Adrenal gland (tissue), 12 donors: ENCODE results near the gene ABCA8. TPM values are rescaled to one million over a fixed set of nuclear protein-coding genes. Genes with fewer than 3 reads are reported as not detected.

ENCODE experiments used
- DNase-seq, 7 donors: peaks; one replicate each; pipeline ENCODE4 v3.0.0-alpha.2; 2019 to 2020
- H3K27ac ChIP-seq, 5 donors: fragments of 200-600 bp; sonication (generic) in 4 of 5; 1 replicate in 3 of 5; 2 replicates in 2 of 5; pipeline versions ENCODE4 v1.5.1 to v1.8.0; 2016 to 2020; ENCODE audit warnings: mild to moderate bottlenecking in 1 of 5
- H3K27me3 ChIP-seq: fragments of 200-600 bp; 2 replicates; pipeline ENCODE4 v1.8.0; 2021
- H3K36me3 ChIP-seq, 2 donors: fragments of 200-600 bp; replicated peaks in 1 of 2; 1 replicate in 1 of 2; 2 replicates in 1 of 2; pipeline versions ENCODE4 v1.5.1 to v1.8.0; 2018 to 2022
- H3K4me1 ChIP-seq, 2 donors: fragments of 200-600 bp; replicated peaks in 1 of 2; 1 replicate in 1 of 2; 2 replicates in 1 of 2; pipeline versions ENCODE4 v1.5.1 to v1.8.0; 2018 to 2021
- H3K4me3 ChIP-seq, 4 donors: fragments of 200-600 bp; sonication (generic) in 3 of 4; one replicate each; pipeline ENCODE4 v1.5.1; 2016 to 2018
- H3K9me3 ChIP-seq, 3 donors: fragments of 200-600 bp; sonication (generic) in 1 of 3; replicated peaks in 1 of 3; 1 replicate in 2 of 3; 2 replicates in 1 of 3; pipeline versions ENCODE4 v1.5.1 to v1.8.0; 2016 to 2021
- POLR2A ChIP-seq, 2 donors: fragments of 450-650 bp; IDR thresholded peaks; one replicate each; pipeline ENCODE4 v1.6.1; 2017; ENCODE audit warnings: antibody characterized with exemption in 2 of 2, mild to moderate bottlenecking in 2 of 2, moderate library complexity in 1 of 2
- WGBS, 4 donors: extraction: QIAGEN DNeasy Blood & Tissue Kit in 2 of 4; methylation state at CpG; one replicate each; pipeline versions ENCODE4 v1.1.5 to v1.1.7; 2013 to 2017; 5-methylcytosine and 5-hydroxymethylcytosine counted together
- intact Hi-C, 2 donors: fragments of 100-400 bp; cut with DNase I; formaldehyde crosslinking; loops; one replicate each; pipeline versions ENCODE4 v1.14.1 to v1.15.0; 2022 to 2023
- polyA plus RNA-seq, 3 donors: library from polyadenylated mRNA; stranded (reverse); fragments of 200-250 nt in 2 of 3; fragments of 350-450 nt in 1 of 3; fragmentation: Illumina TruSeq in 1 of 3; extraction: RNeasy Lipid Tissue Mini Kit (QIAGEN cat#74804) in 1 of 3; gene quantifications; one replicate each; pipeline ENCODE4 v1.2.3, GENCODE V29; 2013 to 2014
- total RNA-seq, 9 donors: library from RNA; depleted of rRNA in 4 of 9; stranded (reverse); fragments of >200 nt in 4 of 9; fragments of 120-200 nt in 1 of 9; fragmentation: NEBNext Ultra II Directional in 1 of 9; extraction: Animal tissue kit (Norgen Biotek cat#: 25700) in 1 of 9; gene quantifications; one replicate each; pipeline versions ENCODE4 v1.1.0 to v1.2.4, GENCODE V29; 2013 to 2023
- TF ChIP-seq, protein P1 (sequence below), 6 experiments: fragments of 450-650 bp in 4 of 6; fragments of 200-600 bp in 2 of 6; sonication (generic) in 1 of 6; IDR thresholded peaks; 1 replicate in 5 of 6; 2 replicates in 1 of 6; pipeline versions ENCODE4 v1.5.1 to v1.8.0; 2016 to 2021; ENCODE audit warnings: antibody characterized with exemption in 6 of 6, mild to moderate bottlenecking in 2 of 6, moderate library complexity in 1 of 6
- donor health status: healthy with polysubstance abuse.
- donor health status: Bipolar disorder and iron deficiency.
- donor health status: DM: yes; HTN: yes; CAD: no.
- donor health status: DM: no; HTN: no; CAD: no.
- donor health status: DM: no; HTN: no; CAD: no.
- donor health status: DM: yes; HTN: yes; CAD: no.

ABCA8 gene
- total and polyA plus RNA-seq, 12 donors = 16.1 to 247 (median 116) TPM

DNA sequence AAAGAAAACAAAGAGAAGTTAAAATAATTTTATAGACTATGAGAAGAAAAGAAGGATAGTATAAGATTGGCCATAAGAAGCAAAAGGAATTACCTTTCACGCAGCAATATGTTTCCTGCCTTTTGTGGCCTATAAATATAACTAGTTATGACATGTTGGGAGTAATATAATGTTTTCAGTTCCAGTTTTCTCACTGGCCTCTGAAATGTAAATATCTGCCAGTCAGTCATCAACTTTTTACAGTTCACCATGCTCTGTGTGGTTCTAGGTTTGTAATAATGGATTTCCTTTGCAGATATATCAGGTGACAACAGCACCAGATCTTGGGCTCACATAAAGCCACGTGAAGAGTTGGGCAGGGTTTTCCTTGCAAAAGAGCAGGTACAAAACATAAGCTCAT, 94.3 kb downstream of the ABCA8 start:
- no peaks in the 10 kb centered on the region for H3K9me3 ChIP-seq
- no peak overlapping the region for H3K4me3 ChIP-seq
- intact Hi-C loops = no loop called here
- TF ChIP-seq, protein P1, sequence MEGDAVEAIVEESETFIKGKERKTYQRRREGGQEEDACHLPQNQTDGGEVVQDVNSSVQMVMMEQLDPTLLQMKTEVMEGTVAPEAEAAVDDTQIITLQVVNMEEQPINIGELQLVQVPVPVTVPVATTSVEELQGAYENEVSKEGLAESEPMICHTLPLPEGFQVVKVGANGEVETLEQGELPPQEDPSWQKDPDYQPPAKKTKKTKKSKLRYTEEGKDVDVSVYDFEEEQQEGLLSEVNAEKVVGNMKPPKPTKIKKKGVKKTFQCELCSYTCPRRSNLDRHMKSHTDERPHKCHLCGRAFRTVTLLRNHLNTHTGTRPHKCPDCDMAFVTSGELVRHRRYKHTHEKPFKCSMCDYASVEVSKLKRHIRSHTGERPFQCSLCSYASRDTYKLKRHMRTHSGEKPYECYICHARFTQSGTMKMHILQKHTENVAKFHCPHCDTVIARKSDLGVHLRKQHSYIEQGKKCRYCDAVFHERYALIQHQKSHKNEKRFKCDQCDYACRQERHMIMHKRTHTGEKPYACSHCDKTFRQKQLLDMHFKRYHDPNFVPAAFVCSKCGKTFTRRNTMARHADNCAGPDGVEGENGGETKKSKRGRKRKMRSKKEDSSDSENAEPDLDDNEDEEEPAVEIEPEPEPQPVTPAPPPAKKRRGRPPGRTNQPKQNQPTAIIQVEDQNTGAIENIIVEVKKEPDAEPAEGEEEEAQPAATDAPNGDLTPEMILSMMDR (IDR thresholded peaks at IDR 0.05) = no peak
- TF ChIP-seq POLR2A (IDR thresholded peaks at IDR 0.05) = no peak
- no peaks in the 10 kb centered on the region for H3K36me3 ChIP-seq
- H3K4me1 ChIP-seq = peaks cover 0 to 14% of the 10 kb centered on the region in 2 donors
- H3K27me3 ChIP-seq = no peaks in the 10 kb centered on the region
- H3K27ac ChIP-seq = peak overlapping the region in 2 of 5 donors; percentile 15 to 33
- DNase-seq = no peak
- WGBS, 4 donors = 66 to 77% (median 72%) methylated on average over 2 of the region's 2 CpGs

DNA sequence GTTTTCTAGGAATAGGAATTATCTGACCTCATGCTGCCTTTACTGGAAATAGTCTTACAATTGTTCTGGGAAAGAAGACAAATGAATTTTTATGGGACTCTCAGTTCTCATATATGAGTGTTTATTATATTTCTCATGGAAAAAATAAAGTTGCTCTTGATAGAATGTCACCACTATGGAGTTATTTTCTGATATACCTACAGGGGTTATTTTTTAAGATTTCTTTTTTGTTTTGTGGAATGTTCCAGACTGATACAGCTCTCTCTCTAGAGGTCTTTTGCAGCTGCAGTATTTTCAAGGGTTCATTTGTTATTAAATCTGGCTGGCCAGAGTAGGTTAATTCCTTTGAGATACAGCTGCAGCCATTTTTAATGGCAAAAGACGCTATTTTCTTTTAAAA, 100.7 kb downstream of the ABCA8 start:
- H3K27ac ChIP-seq = no peak overlapping the region
- DNase-seq = no peak
- H3K4me3 ChIP-seq = no peak overlapping the region
- TF ChIP-seq POLR2A (IDR thresholded peaks at IDR 0.05) = no peak
- 73 to 88% (median 83%) methylated on average over 1 of the region's 1 CpG for WGBS, 4 donors
- H3K36me3 ChIP-seq = no peaks in the 10 kb centered on the region
- no peaks in the 10 kb centered on the region for H3K27me3 ChIP-seq
- H3K9me3 ChIP-seq = no peaks in the 10 kb centered on the region
- intact Hi-C loops = no loop called here
- H3K4me1 ChIP-seq = peaks cover 7 to 18% of the 10 kb centered on the region in 2 donors

DNA sequence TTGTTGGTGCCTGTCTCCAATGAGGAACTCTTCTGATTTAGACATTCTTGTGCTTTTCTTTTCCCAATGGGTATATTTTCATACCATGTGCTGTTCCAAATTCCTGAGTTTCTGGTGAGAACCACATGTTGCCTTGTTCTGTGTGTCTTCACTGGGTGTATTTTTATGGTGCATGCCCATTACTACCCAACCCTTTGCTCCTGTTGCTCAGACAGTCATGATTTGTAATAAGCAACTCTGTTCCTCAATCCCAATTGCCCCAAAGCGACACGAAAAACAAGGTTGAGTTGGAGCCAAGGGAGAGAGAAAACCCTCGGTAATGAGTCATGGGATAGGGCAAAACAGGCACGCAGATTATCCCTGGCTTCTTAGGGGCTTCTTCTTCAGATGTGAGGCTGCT, 101.8 kb downstream of the ABCA8 start:
- Histone ChIP-seq H3K4me3 (no peak overlapping the region), H3K27ac (no peak overlapping the region), H3K4me1 (peaks cover 7 to 18% of the 10 kb centered on the region in 2 donors), H3K36me3 (no peaks in the 10 kb centered on the region), H3K27me3 (no peaks in the 10 kb centered on the region), H3K9me3 (no peaks in the 10 kb centered on the region)
- DNase-seq = no peak
- intact Hi-C loops = no loop called here
- TF ChIP-seq POLR2A (IDR thresholded peaks at IDR 0.05) = no peak
- TF ChIP-seq, protein P1 (IDR thresholded peaks at IDR 0.05) = no peak
- 80 to 92% (median 84%) methylated on average over 4 of the region's 4 CpGs for WGBS, 4 donors

DNA sequence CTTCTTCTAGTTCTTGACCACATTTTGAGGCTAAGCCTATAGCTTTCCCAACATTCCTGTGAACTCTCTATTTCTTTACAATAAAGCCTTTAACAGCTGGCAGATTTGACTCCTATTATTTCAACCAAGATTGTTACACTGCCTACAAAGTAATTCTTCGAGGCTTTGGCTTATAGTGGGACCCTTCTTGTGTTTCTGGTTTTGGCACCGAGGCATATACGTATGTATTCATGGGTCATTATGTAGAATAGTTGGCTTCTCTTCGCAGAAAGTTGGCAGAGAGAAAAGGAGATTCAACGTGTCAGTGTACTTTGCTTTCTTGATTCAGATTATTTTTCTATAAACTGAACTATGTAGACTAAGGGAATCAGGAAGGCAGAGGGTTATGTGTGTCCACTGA, 102.2 kb downstream of the ABCA8 start:
- Histone ChIP-seq H3K9me3 (no peaks in the 10 kb centered on the region), H3K27me3 (no peaks in the 10 kb centered on the region), H3K4me3 (no peak overlapping the region), H3K36me3 (no peaks in the 10 kb centered on the region), H3K4me1 (peaks cover 7 to 18% of the 10 kb centered on the region in 2 donors), H3K27ac (no peak overlapping the region)
- 84 to 96% (median 93%) methylated on average over 5 of the region's 5 CpGs for WGBS, 4 donors
- TF ChIP-seq, protein P1 (IDR thresholded peaks at IDR 0.05) = no peak
- TF ChIP-seq POLR2A (IDR thresholded peaks at IDR 0.05) = no peak
- intact Hi-C loops = no loop called here
- no peak for DNase-seq

DNA sequence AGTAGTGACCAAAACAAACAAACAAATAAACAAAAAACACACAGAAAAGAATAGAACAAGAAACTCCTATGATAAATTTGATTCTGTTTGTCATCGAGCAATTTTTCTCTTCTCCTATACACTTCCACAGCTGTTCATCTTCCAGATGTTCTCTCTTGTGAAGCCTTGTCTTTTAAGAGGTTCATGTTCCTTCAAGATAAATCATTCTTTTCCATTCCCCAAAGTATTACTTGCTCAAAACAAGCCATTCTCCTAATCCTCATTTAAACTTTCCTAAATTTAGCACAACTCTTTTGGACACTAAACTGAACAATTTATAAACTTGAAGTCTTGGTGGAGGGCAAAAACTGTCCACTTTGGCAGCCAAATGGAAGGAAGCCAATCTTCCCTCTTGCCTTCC, 103.3 kb downstream of the ABCA8 start:
- Histone ChIP-seq H3K4me3 (no peak overlapping the region), H3K27ac (no peak overlapping the region), H3K36me3 (no peaks in the 10 kb centered on the region), H3K4me1 (peaks cover 7 to 18% of the 10 kb centered on the region in 2 donors), H3K27me3 (no peaks in the 10 kb centered on the region), H3K9me3 (no peaks in the 10 kb centered on the region)
- WGBS, 4 donors = 77 to 90% (median 83%) methylated on average over 1 of the region's 1 CpG
- TF ChIP-seq, protein P1 (IDR thresholded peaks at IDR 0.05) = no peak
- no peak for TF ChIP-seq POLR2A (IDR thresholded peaks at IDR 0.05)
- intact Hi-C loops = no loop called here
- DNase-seq = no peak
